LNCaP clone FGC (cell line): ENCODE results near the gene CD274.
A peak's percentile ranks its signal among the peaks of the same experiment; 100 is the strongest.
"Not testable (repeated sequence)": the region's sequence is repeated elsewhere in the genome, so short reads cannot be mapped to it uniquely, and the experiment has no call there.

Experiments
- DNase-seq: peaks from one replicate; pipeline ENCODE4 v3.0.0-alpha.2; 2011; ENCODE audit warnings: low read depth
- H3K4me3 ChIP-seq: 2 replicates; pipeline ENCODE4 v1.5.1; 2011; ENCODE audit warnings: mild to moderate bottlenecking, low read depth, low read length, control low read depth
- TF ChIP-seq, protein P1 (sequence below): IDR thresholded peaks from 2 replicates; pipeline ENCODE4 v1.5.1; 2012; ENCODE audit warnings: mild to moderate bottlenecking; ENCODE audit not compliant: control insufficient read depth, insufficient read depth; ENCODE audit errors: extremely low read depth

CD274 gene

GRCh38 chr9:5441043-5441442, 9.3 kb upstream of the CD274 start:
- no peak overlapping the region for H3K4me3 ChIP-seq
- no peak for DNase-seq
- TF ChIP-seq, protein P1, sequence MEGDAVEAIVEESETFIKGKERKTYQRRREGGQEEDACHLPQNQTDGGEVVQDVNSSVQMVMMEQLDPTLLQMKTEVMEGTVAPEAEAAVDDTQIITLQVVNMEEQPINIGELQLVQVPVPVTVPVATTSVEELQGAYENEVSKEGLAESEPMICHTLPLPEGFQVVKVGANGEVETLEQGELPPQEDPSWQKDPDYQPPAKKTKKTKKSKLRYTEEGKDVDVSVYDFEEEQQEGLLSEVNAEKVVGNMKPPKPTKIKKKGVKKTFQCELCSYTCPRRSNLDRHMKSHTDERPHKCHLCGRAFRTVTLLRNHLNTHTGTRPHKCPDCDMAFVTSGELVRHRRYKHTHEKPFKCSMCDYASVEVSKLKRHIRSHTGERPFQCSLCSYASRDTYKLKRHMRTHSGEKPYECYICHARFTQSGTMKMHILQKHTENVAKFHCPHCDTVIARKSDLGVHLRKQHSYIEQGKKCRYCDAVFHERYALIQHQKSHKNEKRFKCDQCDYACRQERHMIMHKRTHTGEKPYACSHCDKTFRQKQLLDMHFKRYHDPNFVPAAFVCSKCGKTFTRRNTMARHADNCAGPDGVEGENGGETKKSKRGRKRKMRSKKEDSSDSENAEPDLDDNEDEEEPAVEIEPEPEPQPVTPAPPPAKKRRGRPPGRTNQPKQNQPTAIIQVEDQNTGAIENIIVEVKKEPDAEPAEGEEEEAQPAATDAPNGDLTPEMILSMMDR: no peak

GRCh38 chr9:5442400-5443011, 7.8 kb upstream of the CD274 start:
- DNase-seq: peak; percentile 68
- TF ChIP-seq, protein P1: peak; percentile 71
- no peak overlapping the region for H3K4me3 ChIP-seq

DNA sequence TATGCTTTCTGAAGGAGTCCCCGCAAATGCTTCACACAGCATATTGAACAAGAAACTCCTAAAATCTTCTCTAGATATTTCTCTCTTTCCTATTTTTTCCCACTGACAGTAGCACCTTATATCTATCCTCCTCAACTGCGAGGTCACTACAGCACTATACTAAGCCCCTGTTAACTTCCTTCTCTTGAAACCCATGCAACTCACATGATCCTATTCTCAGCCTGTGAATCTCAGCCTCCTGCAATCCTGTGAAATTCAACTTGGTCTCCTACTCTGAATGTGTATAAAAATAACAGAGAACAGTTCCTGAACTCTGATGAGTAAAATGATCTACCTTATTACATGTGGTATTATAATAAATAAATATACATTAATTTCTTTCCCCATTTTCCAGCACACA, 6.5 kb upstream of the CD274 start:
- TF ChIP-seq, protein P1: no peak
- no peak for DNase-seq
- H3K4me3 ChIP-seq: no peak overlapping the region

DNA sequence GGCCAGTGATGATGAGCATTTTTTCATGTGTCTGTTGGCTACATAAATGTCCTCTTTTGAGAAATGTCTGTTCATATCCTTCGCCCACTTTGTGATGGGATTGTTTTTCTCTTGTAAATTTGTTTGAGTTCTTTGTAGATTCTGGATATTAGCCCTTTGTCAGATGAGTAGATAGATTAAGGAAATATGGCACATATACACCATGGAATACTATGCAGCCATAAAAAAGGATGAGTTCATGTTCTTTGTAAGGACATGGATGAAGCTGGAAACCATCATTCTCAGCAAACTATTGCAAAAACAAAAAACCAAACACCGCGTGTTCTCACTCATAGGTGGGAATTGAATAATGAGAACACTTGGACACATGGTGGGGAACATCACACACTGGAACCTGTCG, 5.2 kb upstream of the CD274 start:
- DNase-seq: not testable (repeated sequence)

GRCh38 chr9:5445886-5446285, 4.5 kb upstream of the CD274 start:
- DNase-seq: no peak
- no peak overlapping the region for H3K4me3 ChIP-seq

More for the DNA sequence above, 5.2 kb upstream of the CD274 start:
- not testable (repeated sequence) for H3K4me3 ChIP-seq

DNA sequence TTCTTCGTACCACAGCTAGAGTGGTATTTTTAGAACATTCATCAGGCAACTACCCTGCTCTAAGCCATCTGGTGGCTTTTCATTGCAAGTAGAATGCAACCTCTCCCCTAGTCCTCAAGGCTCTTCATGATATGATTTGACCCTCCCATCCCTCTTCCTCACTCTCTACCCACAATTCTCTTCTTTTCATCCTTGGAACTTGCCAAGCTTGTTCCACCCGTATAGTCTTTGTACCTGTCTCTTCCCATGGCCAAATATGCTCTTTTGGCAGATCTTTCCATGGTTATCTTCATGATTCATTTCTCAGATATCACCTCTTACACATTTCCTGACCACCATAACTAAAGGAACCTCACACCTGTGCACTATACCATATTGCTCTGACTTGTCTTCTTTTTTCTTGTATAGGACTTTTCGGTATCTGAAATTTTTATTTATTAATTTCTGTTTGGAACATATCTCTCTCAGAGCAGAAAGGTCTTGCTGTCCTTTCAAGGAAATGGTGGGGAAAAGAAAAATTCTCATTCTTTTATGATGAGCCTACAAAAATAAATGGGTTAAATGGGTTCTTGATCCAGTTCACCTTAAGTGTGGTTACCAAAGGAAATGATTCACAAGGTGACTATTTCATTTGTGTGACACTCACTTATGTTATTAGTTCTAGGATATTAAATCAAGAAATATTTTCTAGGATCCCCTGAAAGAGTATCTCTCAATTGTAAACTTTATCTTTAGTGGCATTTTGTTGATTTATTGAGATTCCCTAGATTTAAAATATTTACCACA, 3.7 kb upstream of the CD274 start:
- TF ChIP-seq, protein P1: no peak
- H3K4me3 ChIP-seq: no peak overlapping the region
- DNase-seq: no peak

More at GRCh38 chr9:5445886-5446285, 4.5 kb upstream of the CD274 start:
- TF ChIP-seq, protein P1: no peak

DNA sequence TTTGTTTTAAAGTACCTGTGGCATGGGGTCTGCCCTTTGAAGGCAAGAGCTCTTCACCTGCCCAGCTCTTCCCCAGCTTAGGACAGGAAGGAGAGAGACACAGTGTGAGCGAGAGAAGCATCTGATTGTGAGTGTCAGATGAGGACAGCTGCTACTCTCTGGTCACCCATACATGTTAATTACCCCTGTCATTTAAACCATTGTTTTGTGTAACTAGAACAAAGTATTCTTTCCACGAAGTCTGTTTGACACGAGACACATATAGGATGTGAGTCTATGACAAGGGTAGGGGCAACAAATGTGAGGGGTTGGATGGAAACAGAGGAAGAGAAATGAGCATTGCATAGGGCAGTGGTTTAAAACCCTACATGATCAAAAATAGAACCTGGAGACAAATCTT, 3.0 kb upstream of the CD274 start:
- TF ChIP-seq, protein P1: no peak
- H3K4me3 ChIP-seq: no peak overlapping the region
- DNase-seq: no peak
